T-helper 2 cell (primary cell): ENCODE results near the gene SMIM1.

Source experiments
- DNase-seq, 5 experiments: peaks; one replicate each; pipeline versions ENCODE4 v3.0.0 to v3.0.0-alpha.2; 2012 to 2022

The SMIM1 gene

DNA sequence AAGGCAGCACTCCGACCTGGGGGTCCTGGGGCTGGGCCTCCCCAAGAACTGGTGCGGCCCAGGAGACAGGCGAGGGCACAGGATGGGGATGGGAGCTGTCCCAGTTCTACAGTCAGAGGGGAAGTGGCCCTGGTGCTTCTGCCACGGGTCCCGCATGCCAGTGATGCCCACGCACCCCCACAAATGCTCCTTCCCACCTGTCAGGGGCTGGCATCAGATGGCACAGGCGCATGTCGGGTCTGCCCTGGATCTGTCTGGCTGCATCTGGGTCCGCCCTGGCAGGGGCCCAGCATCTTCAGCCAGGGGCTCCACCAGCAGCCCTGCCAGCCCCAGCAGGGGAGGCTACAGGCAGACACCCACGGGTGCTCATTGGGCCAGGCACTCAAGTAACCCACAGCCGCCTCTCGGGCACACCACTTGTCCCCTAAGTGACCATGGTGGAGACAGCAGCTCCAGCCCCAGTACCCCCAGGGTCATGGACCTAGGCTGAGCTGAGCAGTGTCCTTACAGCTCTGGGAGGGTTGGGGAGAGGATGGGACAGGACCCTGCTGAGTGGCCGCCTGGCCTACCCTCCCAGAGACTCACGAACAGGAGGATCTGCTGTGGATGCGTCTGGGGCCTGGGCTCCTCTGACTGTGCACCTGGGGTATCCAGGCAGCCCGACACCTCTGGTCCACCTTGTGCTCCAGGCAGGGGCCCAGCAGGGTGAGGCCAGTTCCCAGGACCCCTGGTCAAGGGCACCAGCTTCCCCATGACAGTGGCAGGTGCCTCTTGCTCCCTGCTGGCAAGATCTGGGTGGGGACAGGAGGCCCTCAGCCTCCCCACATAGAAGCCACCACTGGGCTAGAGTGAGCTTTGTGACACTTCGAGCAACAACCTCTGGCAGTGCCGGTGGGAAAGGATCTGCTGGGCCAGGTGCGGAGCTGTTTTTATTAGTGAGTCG is 5.4 kb downstream of the SMIM1 start:
- DNase-seq, result no peak

DNA sequence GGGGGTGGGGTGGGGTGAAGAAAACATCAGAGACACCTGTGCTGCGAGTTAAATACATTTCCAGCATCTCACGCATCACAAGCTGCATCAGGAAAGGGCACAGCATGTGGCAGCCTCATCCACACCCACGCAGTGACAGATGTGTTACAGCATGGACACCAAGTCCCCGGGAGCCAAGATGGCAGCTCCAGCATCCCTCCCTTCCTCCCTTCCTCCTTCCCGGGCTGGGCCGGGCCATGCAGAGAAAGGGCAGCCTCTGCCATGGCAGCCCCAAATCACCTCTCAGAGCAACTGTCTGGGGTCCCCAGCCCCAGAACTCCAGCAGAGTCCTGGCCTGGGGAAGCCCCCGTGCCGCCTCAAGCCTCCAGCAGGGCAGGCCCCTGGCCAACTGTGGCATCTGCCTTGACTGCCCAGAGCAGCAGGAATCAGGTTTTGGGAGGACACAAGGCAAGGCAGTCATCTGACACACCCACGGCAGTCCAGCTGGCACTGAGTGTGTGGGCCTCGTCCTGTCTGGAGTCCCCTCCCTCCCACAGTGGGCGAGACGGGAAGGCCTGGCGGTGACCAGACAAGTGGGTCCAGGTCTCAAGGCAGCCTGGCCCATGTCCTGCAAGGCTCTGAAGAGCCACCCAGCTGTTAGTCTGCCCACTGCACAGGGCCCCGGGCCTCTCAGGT is 6.2 kb downstream of the SMIM1 start:
- DNase-seq, result no peak

DNA sequence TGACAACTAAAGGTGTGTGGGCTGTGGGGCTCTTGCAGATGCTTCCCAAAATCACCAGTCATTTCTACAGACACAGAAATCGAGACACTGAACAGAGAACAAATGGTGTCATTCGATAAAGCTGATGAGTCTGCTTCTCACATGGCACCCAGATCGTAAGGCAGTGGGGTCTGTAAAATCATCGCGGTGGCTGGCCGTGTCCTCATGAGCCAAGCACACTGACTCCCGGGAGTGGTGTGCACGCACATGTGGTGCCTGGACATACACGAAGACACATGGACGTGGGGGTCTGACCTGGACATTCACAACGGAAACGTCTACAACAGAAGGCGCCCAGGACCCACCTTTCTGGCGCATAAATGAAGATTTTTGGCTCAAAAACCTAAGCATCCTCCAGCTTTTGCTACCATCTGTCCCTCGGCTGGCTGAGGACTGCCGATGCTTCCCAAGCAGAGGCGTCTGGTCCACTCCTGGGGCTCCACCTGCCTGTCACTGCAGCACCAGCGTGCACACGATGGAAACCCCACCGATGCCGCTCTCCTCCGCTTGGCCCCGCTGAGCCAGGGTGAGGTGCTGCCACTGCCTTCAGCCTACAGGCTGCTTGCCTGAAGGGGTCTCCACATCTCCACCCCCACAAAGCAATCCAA is 6.8 kb downstream of the SMIM1 start:
- DNase-seq, result no peak

DNA sequence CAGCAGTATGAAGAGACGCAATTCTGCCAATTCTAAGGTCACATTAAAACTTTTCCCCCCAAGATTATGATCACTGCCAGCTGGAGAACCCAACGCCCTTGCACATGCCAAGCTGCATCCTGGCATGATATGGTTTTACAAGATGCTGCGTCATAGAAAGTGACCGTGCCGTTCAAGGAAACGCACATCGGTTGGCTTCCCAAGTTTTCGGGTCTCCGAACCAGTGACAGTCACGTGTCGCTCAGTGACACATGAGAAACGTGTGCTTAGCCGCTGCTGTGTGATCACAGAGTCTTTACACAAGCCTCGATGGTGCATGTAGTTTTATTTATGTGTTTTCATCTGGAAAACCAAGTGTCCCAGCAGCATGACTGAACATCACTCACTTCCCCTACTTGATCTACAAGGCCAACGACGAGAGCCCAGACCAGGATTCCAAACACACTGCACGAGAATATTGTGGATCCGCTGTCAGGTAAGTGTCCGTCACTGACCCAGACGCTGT is 7.4 kb downstream of the SMIM1 start:
- DNase-seq, result no peak

DNA sequence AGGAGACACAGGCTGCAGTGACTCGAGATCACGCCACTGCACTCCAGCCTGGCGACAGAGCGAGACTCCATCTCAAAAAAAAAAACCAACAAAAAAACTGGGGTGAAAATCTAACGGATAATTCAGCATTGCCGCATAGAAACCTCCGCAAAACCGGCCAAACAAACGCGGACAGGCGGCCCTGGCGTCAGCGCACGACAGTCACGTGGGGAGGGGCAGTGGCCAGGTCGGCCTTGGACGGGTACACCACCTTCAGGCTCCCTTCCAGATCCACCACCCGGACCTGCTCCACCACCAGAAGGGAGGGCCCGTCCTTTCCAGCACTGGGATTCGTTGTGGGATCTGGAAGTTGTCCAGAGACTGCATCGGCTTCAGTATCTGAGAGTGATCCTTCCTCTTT is 8.4 kb downstream of the SMIM1 start:
- DNase-seq, result no peak

DNA sequence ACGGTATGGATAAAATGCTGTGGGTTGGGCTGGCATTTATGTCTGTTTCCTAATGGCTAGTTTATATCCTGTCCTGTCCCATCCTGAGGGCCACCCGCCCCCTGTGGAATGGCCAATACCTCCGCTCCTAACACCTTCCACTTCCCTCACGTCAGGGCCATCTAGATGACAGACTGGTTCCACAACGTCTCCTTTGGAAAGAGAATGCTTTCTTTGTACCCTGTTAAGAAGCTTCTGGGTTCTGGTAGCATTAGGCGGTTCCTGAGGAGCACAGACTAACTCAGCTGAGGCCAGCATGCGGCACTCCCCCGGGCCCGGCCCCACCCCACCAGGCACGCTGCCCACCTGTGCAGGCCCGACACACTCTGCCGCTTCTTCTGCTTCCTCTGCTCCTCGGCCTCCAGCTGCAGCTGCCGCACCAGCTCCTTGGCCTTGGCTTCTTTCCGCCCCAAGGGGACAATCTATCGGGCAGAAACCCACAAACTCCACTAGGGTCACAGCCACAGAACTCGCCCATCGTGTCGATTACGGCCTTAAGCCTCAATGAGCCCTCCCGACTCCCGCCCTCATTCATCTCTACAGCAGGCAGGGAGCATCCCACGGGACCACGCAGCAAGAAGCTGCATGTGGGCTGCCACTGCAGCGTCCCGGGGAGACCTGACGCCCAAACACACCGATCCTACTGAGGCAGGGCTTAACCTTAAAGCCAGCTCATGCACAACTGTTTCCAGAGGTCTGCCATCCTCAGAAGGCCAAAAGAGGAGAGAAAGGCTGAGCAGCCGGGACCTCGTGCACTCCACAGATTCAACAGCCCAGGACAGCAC is 11.3 kb downstream of the SMIM1 start:
- no peak for DNase-seq

DNA sequence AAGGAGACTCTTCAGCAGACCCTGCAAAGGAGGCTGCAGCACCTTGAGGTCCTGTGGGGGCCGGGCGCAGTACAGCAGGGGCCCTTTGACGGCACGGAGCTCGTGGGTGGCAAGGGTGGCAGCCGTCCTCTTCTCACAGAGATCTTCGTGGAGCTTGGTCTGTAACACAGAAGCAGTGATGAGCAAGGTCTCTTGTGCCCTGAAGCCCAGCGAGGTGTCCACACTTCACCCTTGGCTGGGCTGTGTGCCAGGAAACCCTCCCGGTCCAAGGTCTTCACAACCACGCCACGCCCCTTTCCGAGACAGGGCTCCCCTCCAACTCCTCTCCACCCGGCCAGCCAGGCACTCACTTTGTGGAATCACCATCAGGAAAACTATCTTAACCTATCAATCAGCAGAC is 12.5 kb downstream of the SMIM1 start:
- DNase-seq, result no peak

DNA sequence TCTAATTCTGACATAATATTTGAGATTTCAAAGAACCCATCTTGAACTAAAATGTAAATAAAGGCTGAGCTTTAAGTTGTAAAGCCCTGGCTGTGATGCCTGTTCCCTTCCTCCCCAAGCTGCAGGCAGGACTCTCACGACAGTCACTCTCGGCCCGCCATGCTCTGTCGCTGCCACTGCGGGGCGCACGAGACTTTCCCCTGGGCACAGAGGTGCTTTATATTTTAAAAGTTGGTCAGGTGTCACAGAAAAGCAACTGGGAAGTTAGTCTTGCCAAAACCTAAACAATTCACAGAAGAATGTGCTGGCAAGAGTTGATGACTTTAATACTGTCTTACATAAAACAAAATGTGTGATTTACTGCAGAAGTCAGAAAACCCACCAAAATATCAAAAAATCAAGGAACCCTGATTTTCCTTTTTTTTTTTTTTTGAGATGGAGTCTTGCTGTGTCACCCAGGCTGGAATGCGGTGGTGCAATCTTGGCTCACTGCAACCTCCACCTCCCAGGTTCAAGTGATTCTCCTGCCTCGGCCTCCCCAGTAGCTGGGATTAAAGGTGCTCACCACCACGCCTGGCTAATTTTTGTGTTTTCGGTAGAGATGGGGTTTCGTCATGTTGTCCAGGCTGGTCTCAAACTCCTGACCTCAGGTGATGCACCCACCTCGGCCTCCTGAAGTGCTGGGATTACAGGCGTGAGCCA is 13.1 kb downstream of the SMIM1 start:
- DNase-seq, result peak in 1 of 5 experiments; percentile 43

DNA sequence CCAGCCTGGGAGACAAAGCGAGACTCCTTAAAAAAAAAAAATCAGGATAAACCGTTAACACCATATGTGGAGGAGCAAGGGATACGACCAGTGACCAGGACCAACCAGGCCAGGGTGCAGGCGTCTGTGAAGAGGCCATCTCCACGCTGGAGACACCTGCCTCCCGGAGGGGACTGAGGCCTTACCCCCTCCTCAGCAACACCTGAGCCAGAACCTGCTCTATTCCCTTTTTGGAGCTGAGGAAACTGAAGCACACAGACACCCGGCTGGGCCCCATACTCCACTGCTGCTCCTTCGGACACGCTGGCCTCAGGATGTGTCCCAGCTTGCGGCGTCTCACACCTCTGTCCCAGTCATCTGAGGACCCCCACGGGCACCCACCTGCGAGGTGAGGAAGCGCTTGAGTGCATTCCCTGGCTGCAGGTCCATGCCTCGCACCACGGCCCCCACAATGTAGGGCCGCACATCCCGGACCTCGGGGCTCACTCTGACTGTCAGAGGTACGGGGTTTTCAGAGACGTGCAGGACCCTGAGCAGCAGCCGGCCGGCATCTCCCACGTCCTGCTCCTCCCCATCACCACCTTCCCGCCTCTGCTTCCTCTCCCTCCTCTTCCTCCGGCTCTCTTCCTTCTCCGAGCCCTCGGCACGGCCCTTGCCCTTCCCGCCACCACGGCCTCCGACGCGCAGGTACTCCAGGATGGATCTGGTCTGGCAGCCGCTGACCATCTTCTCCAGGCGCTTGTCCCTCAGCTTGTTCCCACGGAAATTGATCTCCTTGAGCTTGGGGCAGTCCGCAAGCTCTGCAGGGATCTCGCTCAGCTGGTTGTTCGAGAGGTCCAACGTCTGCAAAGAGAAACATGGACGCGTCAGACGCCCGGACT is 14.2 kb downstream of the SMIM1 start:
- no peak for DNase-seq

DNA sequence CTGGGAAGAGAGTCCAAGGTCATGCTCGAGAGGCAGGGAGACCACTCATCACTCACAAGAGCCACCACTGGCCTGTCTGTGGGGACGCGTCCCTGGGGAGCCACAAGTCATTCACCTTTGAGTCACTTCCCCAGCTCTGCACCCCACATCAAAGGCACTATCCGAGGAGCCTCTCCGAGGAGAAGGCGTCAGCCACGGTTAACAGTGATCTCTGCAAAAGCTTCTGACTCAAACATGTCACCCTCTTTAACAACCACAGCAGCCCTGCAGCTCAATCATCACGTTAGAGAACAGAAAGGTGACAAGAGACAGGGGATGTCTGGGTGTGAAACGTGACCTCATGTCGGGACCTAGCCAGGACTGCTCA is 14.8 kb downstream of the SMIM1 start:
- DNase-seq, result peak in 3 of 5 experiments; percentile 56 to 94 (median 79)

DNA sequence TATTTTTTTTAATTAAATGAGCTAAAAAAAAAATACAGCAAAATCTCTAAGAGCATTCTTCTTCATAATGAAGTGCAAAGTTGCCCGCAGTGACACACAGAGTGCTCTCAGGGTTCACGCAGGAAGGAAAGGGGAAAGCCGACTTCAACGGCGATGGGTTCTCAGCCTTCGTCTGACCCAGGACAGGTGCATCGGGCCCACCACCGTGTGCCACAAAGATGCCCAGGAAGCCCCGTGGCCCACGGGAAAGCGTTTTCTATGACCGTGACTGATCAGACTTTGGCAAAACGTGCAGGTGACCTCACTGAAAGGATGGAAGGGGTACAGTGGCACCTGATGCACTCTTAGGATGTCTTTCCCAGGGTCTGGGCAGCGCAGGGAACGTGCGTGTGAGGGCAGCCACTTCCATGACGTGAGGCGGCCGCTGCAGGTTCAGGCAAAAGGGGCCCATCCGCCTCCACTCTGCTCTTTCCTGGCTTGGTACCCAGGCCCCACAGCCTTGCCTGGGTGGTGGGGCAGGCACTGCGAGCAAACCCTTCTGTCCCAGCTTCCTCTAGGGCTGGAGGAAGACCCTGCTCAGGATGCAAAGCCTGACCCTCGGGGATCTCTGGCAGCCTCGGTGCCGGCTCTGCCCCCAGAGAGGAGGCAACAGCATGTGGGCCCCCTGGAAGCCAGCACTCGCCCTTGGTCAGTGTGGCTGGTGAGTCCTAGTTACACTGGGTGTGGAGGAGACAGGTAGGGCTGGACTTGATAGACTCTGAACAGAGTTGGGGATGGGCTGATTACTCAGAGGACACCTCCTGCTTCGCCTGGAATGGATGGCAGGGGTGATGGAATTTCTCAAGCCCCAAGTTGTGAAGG is 15.4 kb downstream of the SMIM1 start:
- DNase-seq, result no peak

DNA sequence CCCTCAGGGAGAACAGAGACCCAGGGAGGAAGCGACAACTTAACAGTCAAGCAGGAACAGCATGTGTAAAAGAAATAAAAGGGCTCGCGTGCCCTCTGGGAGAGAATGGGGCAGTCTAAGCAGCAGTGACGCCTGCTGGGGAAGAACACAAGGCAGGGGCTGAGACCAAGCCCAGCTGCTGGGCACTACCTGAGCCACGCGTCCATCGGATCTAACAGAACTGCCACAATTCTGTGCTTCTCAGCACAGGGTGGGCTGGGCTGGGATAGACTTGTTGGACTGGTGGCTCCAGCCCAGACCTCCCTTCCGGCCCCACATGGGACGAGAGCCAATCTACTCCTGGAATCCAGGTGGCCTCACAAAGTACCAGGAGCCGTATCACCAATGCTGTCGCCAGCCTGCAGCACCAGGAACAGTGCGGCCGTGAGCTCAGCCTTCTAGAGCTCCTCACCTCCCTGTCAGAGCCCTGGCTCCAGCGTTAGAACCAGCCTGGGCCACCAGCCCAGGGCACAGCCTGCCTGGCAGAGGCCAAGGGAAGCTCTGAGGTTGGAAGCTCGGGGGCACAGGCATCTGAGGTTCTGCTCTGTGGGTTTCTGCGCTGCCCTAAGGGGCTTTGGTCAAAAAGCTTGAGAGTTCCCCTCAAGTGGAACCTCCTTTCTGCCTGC is 16.3 kb downstream of the SMIM1 start:
- no peak for DNase-seq

DNA sequence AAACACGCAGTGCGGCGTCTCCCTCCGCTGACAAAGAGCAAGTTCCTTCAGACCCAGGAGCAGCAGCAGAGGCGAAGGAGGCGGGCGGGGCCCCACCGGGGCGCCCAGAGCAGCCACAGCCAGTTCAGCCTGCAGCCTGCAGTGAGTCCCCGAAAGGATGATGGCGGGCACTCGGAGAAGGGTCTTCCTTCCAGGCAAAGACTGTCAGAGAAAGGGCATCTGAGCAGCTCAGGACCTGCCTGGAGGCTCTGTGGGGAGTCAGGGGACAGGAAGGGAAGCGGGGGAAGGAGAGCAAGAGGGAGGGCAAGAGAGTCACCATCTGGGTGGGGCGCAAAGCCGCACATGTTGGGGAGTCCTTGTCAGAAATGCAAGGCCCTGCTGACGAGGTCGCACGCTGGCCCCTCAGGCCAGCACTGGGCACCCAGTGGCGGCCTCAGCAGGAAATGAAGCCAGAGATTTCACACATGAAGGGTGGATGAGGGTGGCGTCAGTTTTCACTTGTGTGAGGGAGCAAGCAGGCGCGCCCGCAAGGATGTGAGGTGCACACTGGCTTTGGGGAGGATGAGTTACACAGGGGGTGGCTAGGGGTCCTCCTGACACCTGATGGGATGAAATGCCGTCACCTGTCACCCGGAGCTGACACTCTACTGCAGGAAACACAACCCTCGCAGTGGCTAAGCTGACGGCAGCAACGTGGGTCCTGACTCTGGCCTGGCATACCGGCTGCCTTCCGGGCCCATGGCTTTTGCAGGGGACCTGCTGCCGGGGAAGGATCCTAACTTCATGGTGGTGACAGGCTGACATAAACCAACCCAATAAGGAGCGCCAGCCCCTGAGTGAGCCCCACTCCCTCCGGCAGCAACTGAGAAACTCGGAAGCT is 17.1 kb downstream of the SMIM1 start:
- DNase-seq, result no peak

DNA sequence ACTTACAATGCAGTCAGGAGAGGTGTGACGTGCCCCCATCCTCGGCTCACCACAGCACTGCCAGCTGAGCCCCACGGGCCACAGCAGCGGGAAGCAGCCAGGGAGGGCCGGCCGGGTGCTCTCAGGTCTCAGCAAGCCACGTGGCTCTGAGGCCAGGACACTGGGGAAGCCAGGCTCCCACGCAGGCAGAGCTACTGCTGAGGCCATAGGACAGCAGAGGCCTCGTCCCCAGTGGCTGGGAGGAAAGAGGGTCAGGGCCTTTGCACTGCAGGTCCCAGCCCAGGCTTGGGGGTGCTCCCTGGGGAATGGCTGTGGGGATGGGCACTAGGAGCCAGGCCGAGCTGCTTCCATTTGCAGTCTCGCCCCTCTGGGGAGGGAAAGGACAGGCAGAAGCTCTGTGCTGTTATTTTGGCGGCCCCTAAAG is 18.0 kb downstream of the SMIM1 start:
- no peak for DNase-seq

DNA sequence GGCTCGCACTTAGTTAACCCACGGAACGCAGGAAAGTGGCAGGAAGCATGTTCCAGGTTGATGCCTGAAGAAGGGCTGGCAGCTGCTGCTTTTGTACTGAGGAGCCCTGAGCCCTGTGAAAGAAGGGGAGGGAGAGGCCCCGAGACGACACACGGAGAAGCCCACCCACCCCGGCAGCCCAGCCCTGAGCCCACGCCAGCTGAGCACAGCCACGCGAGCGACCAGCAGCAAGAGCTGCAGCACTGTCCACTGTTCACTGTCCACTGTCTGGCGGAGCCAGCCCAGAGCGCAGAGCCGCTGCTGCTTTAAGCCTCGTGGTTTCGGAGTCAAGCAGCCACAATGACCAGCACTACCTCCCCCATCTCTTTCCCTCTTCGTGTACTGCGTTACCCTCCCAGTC is 18.4 kb downstream of the SMIM1 start:
- no peak for DNase-seq

DNA sequence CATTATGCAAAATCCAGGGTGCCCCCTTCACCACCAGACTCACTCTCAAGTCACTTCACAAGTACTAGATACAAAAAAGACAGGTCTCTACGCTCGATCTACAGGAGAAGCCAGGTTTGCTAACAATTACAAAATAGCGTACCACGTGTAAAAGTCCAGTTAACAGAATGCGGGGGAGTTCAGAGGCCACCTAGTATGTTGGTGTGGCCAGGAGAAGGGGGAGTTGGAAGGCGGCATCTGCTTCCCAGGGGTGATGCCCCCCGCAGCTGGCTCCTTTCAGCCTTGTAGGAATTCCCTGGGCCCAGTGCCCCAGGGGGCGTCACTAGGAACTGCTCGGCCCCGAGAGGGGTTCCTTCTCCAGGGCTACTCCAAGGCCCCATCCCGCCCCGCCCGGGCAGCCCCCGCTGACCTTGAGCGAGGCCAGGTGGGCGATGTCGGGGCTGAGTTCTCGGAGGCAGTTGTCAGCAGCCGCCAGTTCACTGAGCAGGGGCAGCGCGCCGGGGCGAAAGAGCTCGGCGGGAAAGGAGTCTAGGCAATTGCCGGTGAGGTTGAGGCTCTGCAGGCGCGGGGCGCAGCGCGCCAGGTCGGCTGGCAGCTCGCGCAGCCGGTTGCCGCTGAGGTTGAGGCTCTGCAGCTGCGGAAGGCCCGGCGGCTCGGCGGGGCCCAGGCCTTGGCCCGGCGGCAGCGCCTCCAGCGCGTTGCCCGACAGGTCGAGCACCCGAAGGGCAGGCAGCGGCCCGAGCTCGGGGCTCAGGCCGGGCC is 23.1 kb downstream of the SMIM1 start:
- DNase-seq, result no peak
